ENCODE data around the gene PALD1. TPM values are rescaled to one million over a fixed set of nuclear protein-coding genes. Genes with fewer than 3 reads are reported as not detected.
A peak's percentile ranks its signal among the peaks of the same experiment; 100 is the strongest.
"Not testable (repeated sequence)": the region's sequence is repeated elsewhere in the genome, so short reads cannot be mapped to it uniquely, and the experiment has no call there.

The PALD1 gene
- total RNA-seq, 2 donors from 2014 or later = 4.4 to 8.3 TPM

GRCh38 chr10:70575874-70576802, 97.6 kb downstream of the PALD1 start:
- ATAC-seq = peak; percentile 90 to 91
- peak; percentile 66 for DNase-seq
- intact Hi-C loops (cut with DNase I) = no loop called here

GRCh38 chr10:70576803-70577517, 98.4 kb downstream of the PALD1 start:
- DNase-seq = no peak
- intact Hi-C loops (cut with DNase I) = no loop called here
- peak in 1 of 2 donors; percentile 42 for ATAC-seq

- peak in 1 of 2 donors; percentile 3 for ATAC-seq
- intact Hi-C loops (cut with DNase I) = no loop called here
- DNase-seq = no peak
Measured at GRCh38 chr10:70578371-70578947, 99.9 kb downstream of the PALD1 start.

GRCh38 chr10:70579234-70580002, 100.9 kb downstream of the PALD1 start:
- ATAC-seq (no peak), DNase-seq (peak; percentile 3)
- intact Hi-C loops (cut with DNase I) = no loop called here

DNA sequence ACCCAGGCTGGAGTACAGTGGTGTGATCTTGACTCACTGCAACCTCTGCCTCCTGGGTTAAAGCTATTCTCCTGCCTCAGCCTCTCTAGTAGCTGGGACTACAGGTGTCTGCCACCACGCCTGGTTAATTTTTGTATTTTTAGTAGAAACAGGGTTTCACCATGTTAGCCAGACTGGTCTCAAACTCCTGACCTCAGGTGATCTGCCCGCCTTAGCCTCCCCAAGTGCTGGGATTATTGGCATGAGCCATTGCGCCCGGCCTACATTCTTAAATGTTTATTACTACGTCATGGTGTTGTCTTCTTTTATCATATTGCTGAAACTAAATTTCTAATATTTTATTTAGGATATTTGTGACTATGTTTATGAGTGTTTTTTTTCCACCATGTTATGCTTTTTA, 102.6 kb downstream of the PALD1 start:
- peak; percentile 1 for DNase-seq
- ATAC-seq; intact Hi-C loops (cut with DNase I): not testable (repeated sequence)

- peak in 1 of 2 donors; percentile 36 for ATAC-seq
- intact Hi-C loops (cut with DNase I) = no loop called here
- DNase-seq = peak; percentile 10
Measured at GRCh38 chr10:70582793-70583668, 104.5 kb downstream of the PALD1 start.

- peak; percentile 1 for DNase-seq
- intact Hi-C loops (cut with DNase I) = no loop called here
- ATAC-seq = peak in 1 of 2 donors; percentile 16
Measured at GRCh38 chr10:70583669-70584037, 105.1 kb downstream of the PALD1 start.

GRCh38 chr10:70584366-70584765, 105.8 kb downstream of the PALD1 start:
- ATAC-seq = no peak
- intact Hi-C loops (cut with DNase I) = no loop called here
- no peak for DNase-seq

- ATAC-seq = peak; percentile 52 to 54
Measured at GRCh38 chr10:70584909-70585544, 106.5 kb downstream of the PALD1 start.

DNA sequence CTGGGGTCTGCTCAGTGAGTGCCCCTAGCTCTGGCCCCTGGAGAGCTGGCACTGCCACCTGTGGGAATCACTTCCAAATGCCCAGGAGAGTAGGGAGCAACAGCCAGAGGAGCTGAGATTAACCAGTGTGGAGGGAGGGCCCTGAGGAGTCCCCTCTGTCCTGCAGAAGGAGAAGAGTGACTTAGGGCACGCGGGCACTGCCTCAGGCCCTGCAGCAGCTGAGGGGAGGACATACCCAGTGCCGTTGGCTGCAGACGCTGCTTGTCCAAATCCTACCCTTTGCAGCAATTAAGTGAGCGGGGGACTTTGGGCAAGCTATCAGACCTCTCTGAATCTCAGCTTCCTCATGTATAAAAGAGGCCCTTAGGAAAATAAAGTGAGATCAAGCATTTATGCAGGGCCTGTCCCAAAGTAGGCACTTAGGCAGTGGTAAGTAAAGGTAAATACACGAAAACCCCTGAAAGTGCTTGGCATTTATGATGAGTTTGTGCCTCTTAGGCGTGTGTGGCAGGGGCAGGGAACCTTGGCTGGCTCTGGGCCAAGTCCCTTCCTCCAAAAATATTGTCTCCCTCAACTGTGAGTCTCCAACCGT, 107.1 kb downstream of the PALD1 start:
- intact Hi-C loops (cut with DNase I) = no loop called here
- ATAC-seq (no peak), DNase-seq (no peak)

More at GRCh38 chr10:70584909-70585544, 106.5 kb downstream of the PALD1 start:
- DNase-seq = no peak
- intact Hi-C loops (cut with DNase I) = no loop called here

DNA sequence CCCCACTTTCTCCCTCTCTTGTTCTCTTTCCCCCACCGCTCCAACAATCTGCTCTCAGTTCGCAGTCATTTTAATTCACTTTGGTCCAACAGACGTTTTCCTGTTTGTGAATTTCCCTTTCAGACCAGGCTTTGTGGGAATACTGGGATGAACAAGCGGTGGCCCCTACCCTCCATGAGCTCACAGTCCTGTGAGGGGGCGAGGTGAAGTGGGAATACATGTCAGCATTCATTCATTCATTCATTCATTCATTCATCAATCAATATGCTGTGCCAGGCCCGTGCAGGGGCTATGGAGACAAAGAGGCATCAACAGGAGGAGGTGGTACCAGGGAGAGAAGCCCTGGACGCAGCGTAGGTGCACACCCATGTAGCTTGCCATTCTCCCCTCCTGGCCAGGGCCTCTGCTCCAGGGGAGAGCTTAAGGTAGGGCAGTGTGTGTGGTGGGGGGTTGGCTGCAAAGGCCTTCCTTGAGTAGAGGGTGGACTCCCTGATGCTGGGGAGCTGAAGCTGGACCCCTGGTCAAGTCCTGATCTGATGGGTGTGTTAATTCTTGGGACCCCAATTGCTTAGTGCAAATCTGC, 107.9 kb downstream of the PALD1 start:
- ATAC-seq = no peak
- intact Hi-C loops (cut with DNase I) = no loop called here
- no peak for DNase-seq

GRCh38 chr10:70587045-70587658, 108.6 kb downstream of the PALD1 start:
- intact Hi-C loops (cut with DNase I) = no loop called here
- DNase-seq (no peak), ATAC-seq (no peak)

DNA sequence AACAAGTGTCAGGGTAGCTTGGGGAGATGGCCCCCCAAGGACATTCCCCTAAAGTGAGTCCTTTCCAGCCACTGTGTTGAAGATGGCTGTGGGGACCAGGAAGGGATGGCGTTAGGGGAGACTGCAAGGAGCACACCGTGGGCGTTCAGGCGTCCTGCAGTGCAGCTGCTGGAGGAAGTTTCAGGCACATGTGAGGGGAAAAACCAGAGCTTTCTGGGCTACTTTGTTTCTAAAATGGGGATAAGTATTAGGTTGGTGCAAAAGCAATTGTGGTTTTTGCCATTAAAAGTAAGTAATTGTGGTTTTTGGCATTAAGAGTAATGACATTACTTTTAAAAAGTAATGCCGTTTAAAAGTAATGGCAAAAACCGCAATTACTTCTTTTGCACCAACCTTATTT, 109.7 kb downstream of the PALD1 start:
- intact Hi-C loops (cut with DNase I) = no loop called here
- DNase-seq (no peak), ATAC-seq (no peak)

DNA sequence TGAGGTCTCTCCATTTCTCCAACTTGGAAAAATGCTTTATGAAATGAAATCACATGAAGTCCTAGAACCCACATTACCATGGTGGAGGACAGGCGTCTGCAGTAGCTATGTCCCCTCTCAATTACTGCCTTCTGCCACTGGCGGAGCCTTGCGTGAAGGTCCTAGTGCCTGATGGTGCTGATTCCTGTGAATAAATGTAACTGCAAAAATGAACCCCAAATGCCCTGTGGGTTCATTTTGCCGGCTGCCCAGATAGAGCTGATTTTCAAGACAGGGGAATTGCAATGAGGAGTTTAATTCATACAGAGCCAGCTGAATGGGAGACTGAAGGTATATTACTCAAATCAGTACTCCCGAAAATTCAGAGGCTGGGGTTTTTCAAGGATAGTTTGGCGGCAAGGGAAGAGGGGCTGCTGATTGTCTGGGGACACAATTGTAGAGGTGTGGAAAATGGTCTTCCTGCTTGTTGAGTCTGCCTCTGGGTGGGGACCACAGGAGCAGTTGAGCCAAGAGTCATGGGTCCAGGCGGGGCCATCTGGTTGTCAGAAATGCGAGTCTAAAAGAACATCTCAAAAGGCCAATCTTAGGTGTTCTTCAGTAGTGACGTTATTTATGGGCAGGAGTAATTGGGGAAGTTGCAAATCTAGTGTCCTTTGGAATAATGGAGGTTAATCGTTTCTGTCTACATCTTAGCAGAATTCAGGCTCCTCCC, 110.4 kb downstream of the PALD1 start:
- no peak for DNase-seq
- ATAC-seq = peak in 1 of 2 donors; percentile 16
- intact Hi-C loops (cut with DNase I) = no loop called here

- ATAC-seq = peak; percentile 34 to 55
- DNase-seq = no peak
- intact Hi-C loops (cut with DNase I) = no loop called here
Measured at GRCh38 chr10:70589762-70590654, 111.4 kb downstream of the PALD1 start.

Data from left cardiac atrium (tissue), 4 donors.